MM.1S (cell line): ENCODE results near the gene NCDN.

Experiments used
- DNase-seq: peaks from one replicate; pipeline ENCODE4 v3.0.0-alpha.2; 2015
- H2AFZ ChIP-seq: fragments of 300-600 bp; sonication (generic); 2 replicates; pipeline ENCODE4 v1.6.0; 2016; ENCODE audit warnings: antibody characterized with exemption, low read length
- H3F3A ChIP-seq: fragments of 300-600 bp; sonication (generic); 2 replicates; pipeline ENCODE4 v1.6.1; 2016; ENCODE audit warnings: mild to moderate bottlenecking, antibody characterized with exemption, low read length, moderate library complexity, mixed read lengths; ENCODE audit not compliant: insufficient read depth
- H3K27ac ChIP-seq: fragments of 300-600 bp; sonication (generic); 2 replicates; pipeline ENCODE4 v1.5.1; 2016; ENCODE audit warnings: mild to moderate bottlenecking, low read length
- H3K27me3 ChIP-seq: fragments of 300-600 bp; sonication (generic); replicated peaks from 2 replicates; pipeline ENCODE4 v1.6.0; 2016; ENCODE audit warnings: low read length; ENCODE audit not compliant: insufficient read depth
- H3K36me3 ChIP-seq: fragments of 300-600 bp; sonication (generic); replicated peaks from 2 replicates; pipeline ENCODE4 v1.6.1; 2016; ENCODE audit warnings: mild to moderate bottlenecking, low read length, mixed read lengths; ENCODE audit not compliant: insufficient read depth
- H3K4me1 ChIP-seq: fragments of 300-600 bp; sonication (generic); 2 replicates; pipeline ENCODE4 v1.6.1; 2016; ENCODE audit warnings: low read length, mixed read lengths
- H3K4me2 ChIP-seq: fragments of 300-600 bp; sonication (generic); 2 replicates; pipeline ENCODE4 v1.6.0; 2016; ENCODE audit warnings: low read depth, low read length
- H3K4me3 ChIP-seq: fragments of 300-600 bp; sonication (generic); 2 replicates; pipeline ENCODE4 v1.5.1; 2016; ENCODE audit warnings: low read length, mixed read lengths
- H3K79me2 ChIP-seq: fragments of 300-600 bp; sonication (generic); 2 replicates; pipeline ENCODE4 v1.6.1; 2016; ENCODE audit warnings: mixed run types, low read length, mixed read lengths
- H3K9ac ChIP-seq: fragments of 300-600 bp; sonication (generic); 2 replicates; pipeline ENCODE4 v1.6.1; 2016; ENCODE audit warnings: low read length, mixed read lengths
- H3K9me2 ChIP-seq: fragments of 300-600 bp; sonication (generic); replicated peaks from 2 replicates; pipeline ENCODE4 v1.6.1; 2016; ENCODE audit warnings: mild to moderate bottlenecking, low read length, mixed read lengths; ENCODE audit not compliant: insufficient read depth
- H3K9me3 ChIP-seq: fragments of 300-600 bp; sonication (generic); replicated peaks from 2 replicates; pipeline ENCODE4 v1.6.1; 2016; ENCODE audit warnings: mild to moderate bottlenecking, low read length, mixed read lengths; ENCODE audit not compliant: insufficient read depth
- H4K20me1 ChIP-seq: fragments of 300-600 bp; sonication (generic); 2 replicates; pipeline ENCODE4 v1.6.1; 2016; ENCODE audit warnings: mild to moderate bottlenecking, low read length, moderate library complexity, mixed read lengths; ENCODE audit not compliant: insufficient read depth
- EZH2 ChIP-seq: fragments of 300-600 bp; sonication (generic); optimal IDR thresholded peaks from 2 replicates; pipeline ENCODE3; 2017; ENCODE audit warnings: low read depth, mild to moderate bottlenecking, antibody characterized with exemption, low read length, mixed read lengths
- EZH2phosphoT487 ChIP-seq: fragments of 300-600 bp; sonication (generic); IDR thresholded peaks from 2 replicates; pipeline ENCODE4 v1.6.1; 2018; ENCODE audit warnings: antibody characterized with exemption, low read length
- TF ChIP-seq, protein P1 (sequence below): fragments of 300-600 bp; sonication (generic); IDR thresholded peaks from 2 replicates; pipeline ENCODE4 v1.5.1; 2016; ENCODE audit warnings: antibody characterized with exemption, low read length, mixed read lengths

NCDN gene

DNA sequence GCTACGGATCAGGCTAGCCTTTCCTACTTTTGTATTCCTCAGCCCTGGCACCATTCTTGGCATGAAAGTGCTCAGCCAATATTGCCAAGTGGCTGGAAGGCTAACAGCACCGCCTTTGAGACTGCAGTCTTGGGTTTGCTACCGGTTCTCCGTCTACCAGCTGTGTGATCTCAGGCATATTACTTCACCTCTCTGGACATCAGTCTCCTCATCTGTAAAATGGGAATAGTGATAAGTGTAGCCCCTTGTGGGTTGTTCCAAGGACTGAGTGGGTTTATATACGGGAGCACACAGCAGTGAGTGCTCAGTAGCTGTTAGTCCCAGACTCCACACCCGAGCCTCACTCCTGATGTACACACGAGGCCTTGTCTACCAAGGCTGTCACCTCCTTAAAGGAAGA, 29.2 kb downstream of the NCDN start:
- Histone ChIP-seq H3K79me2 (no peaks in the 10 kb centered on the region), H3K4me3 (no peak overlapping the region), H3F3A (no peaks in the 10 kb centered on the region), H3K9me2 (no peaks in the 10 kb centered on the region), H3K27me3 (no peaks in the 10 kb centered on the region), H3K27ac (no peak overlapping the region), H4K20me1 (no peaks in the 10 kb centered on the region; the same call in 1 of the 2 replicates), H3K4me2 (no peak overlapping the region), H3K36me3 (no peaks in the 10 kb centered on the region), H3K9ac (no peak overlapping the region), H3K9me3 (no peaks in the 10 kb centered on the region), H2AFZ (no peak overlapping the region), H3K4me1 (no peaks in the 10 kb centered on the region)
- TF ChIP-seq, protein P1, sequence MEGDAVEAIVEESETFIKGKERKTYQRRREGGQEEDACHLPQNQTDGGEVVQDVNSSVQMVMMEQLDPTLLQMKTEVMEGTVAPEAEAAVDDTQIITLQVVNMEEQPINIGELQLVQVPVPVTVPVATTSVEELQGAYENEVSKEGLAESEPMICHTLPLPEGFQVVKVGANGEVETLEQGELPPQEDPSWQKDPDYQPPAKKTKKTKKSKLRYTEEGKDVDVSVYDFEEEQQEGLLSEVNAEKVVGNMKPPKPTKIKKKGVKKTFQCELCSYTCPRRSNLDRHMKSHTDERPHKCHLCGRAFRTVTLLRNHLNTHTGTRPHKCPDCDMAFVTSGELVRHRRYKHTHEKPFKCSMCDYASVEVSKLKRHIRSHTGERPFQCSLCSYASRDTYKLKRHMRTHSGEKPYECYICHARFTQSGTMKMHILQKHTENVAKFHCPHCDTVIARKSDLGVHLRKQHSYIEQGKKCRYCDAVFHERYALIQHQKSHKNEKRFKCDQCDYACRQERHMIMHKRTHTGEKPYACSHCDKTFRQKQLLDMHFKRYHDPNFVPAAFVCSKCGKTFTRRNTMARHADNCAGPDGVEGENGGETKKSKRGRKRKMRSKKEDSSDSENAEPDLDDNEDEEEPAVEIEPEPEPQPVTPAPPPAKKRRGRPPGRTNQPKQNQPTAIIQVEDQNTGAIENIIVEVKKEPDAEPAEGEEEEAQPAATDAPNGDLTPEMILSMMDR: no peak
- TF ChIP-seq EZH2phosphoT487 (no peak), EZH2 (no peak)
- no peak for DNase-seq

DNA sequence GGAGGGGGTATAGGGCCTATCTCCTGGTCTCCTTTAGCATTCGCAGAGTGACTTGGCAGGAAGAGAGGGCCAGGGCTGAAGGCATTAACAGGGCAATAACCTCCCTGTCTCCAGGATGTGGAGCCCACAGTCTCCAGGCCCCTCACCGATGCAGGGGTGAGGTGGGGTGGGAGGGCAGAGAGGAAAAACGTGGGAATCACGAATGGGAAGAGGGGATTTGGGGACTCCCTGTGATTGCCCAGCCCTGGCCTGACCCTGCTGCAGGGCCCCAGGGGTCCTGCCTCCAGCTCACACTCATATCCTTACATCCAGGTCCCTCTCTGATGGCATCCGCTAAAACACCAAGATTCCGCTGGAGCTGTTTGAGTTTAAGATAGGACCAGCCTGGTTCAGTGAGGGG, 30.1 kb downstream of the NCDN start:
- H3K9ac ChIP-seq: no peak overlapping the region
- H3K36me3 ChIP-seq: no peaks in the 10 kb centered on the region
- H3F3A ChIP-seq: no peaks in the 10 kb centered on the region
- no peak for DNase-seq
- no peaks in the 10 kb centered on the region for H3K79me2 ChIP-seq
- H2AFZ ChIP-seq: no peak overlapping the region
- no peak overlapping the region for H3K27ac ChIP-seq
- H3K9me2 ChIP-seq: no peaks in the 10 kb centered on the region
- no peaks in the 10 kb centered on the region for H3K27me3 ChIP-seq
- TF ChIP-seq, protein P1: no peak
- no peak for TF ChIP-seq EZH2phosphoT487
- TF ChIP-seq EZH2: no peak
- no peak overlapping the region for H3K4me3 ChIP-seq
- H4K20me1 ChIP-seq: no peaks in the 10 kb centered on the region; the same call in 1 of the 2 replicates
- H3K4me1 ChIP-seq: no peaks in the 10 kb centered on the region
- no peaks in the 10 kb centered on the region for H3K9me3 ChIP-seq
- H3K4me2 ChIP-seq: no peak overlapping the region

DNA sequence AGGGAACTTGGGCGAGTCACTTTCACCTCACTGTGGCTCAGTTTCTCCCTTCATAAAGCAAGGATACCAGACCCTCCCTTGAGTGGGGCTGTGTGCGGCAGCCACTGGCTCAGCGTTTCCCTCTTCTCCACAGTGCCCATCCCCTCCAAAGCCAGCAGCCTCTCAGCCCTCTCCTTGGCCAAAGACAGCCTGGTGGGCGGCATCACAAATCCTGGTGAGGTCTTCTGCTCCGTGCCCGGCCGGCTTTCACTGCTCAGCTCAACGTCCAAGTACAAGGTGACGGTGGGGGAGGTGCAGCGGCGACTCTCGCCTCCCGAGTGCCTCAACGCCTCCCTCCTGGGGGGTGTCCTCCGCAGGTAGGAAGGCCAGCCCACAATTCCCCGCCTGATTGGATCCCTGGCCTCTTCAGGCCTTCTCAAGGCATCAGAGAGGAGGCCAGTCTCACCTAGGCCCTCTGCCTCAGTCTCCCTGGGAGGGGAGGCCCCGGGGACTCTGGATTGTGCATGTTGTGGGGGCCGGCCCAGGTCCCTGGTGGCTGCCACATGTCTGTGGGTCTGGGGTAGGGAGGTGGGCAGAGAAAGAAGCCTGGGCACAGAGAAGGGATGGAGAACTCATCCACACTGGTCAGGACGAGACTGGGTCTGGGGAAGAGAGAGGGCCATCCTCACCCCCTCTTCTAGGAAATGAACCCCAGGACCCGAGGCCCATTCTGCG, 30.8 kb downstream of the NCDN start:
- no peaks in the 10 kb centered on the region for H3F3A ChIP-seq
- no peak for DNase-seq
- no peak overlapping the region for H2AFZ ChIP-seq
- H4K20me1 ChIP-seq: no peaks in the 10 kb centered on the region; the same call in 1 of the 2 replicates
- no peaks in the 10 kb centered on the region for H3K9me2 ChIP-seq
- H3K4me1 ChIP-seq: no peaks in the 10 kb centered on the region
- no peak overlapping the region for H3K27ac ChIP-seq
- no peaks in the 10 kb centered on the region for H3K27me3 ChIP-seq
- H3K4me3 ChIP-seq: no peak overlapping the region
- TF ChIP-seq EZH2: no peak
- TF ChIP-seq EZH2phosphoT487: no peak
- TF ChIP-seq, protein P1: no peak
- no peaks in the 10 kb centered on the region for H3K36me3 ChIP-seq
- H3K9ac ChIP-seq: no peak overlapping the region
- no peaks in the 10 kb centered on the region for H3K9me3 ChIP-seq
- H3K79me2 ChIP-seq: no peaks in the 10 kb centered on the region
- H3K4me2 ChIP-seq: no peak overlapping the region
